ENCODE data around the gene HERPUD1.
"Not testable (repeated sequence)": the region's sequence is repeated elsewhere in the genome, so short reads cannot be mapped to it uniquely, and the experiment has no call there.

Gene HERPUD1

GRCh38 chr16:56911771-56912571 is 20.0 kb upstream of the HERPUD1 start:
- no peak for DNase-seq

- no peak for DNase-seq
Observed at GRCh38 chr16:56912746-56913708, 18.9 kb upstream of the HERPUD1 start.

GRCh38 chr16:56914896-56915295 is 17.0 kb upstream of the HERPUD1 start:
- no peak for DNase-seq

- no peak for DNase-seq
Observed at GRCh38 chr16:56915336-56916119, 16.4 kb upstream of the HERPUD1 start.

GRCh38 chr16:56916571-56917403 is 15.2 kb upstream of the HERPUD1 start:
- DNase-seq: peak; percentile 61

- DNase-seq: no peak
Observed at GRCh38 chr16:56918467-56919012, 13.4 kb upstream of the HERPUD1 start.

GRCh38 chr16:56919099-56919800 is 12.7 kb upstream of the HERPUD1 start:
- DNase-seq: no peak

GRCh38 chr16:56921571-56921970 is 10.4 kb upstream of the HERPUD1 start:
- DNase-seq: no peak

GRCh38 chr16:56923481-56924091 is 8.4 kb upstream of the HERPUD1 start:
- no peak for DNase-seq

- no peak for DNase-seq
Observed at GRCh38 chr16:56927471-56927870, 4.5 kb upstream of the HERPUD1 start.

- DNase-seq: no peak
Observed at GRCh38 chr16:56929639-56930038, 2.3 kb upstream of the HERPUD1 start.

- no peak for DNase-seq
Observed at GRCh38 chr16:56930486-56931270, 1.3 kb upstream of the HERPUD1 start.

GRCh38 chr16:56931271-56931891 is 561 bp upstream of the HERPUD1 start:
- no peak for DNase-seq

- peak; percentile 49 for DNase-seq
Observed at GRCh38 chr16:56932721-56933619, 1.0 kb downstream of the HERPUD1 start.

GRCh38 chr16:56933828-56934598 is 2.1 kb downstream of the HERPUD1 start:
- no peak for DNase-seq

- not testable (repeated sequence) for DNase-seq
Observed at GRCh38 chr16:56934599-56935145, 2.7 kb downstream of the HERPUD1 start.

GRCh38 chr16:56935201-56935600 is 3.3 kb downstream of the HERPUD1 start:
- DNase-seq: no peak
